AG09309 (cell line): ENCODE measurements around the gene CELA3B.
"Not testable (repeated sequence)": the region's sequence is repeated elsewhere in the genome, so short reads cannot be mapped to it uniquely, and the experiment has no call there.

Experiments used
- DNase-seq: peaks from one replicate; pipeline ENCODE4 v3.0.0-alpha.2; 2010; ENCODE audit warnings: low read depth
- H3K4me3 ChIP-seq: 2 replicates; pipeline ENCODE4 v1.5.1; 2011; ENCODE audit warnings: mild to moderate bottlenecking, low read depth, low read length, moderate library complexity; ENCODE audit not compliant: control insufficient read depth
- TF ChIP-seq, protein P1 (sequence below): IDR thresholded peaks from 2 replicates; pipeline ENCODE4 v1.5.1; 2011; ENCODE audit warnings: mild to moderate bottlenecking, low read depth, low read length, inconsistent platforms; ENCODE audit not compliant: insufficient read depth, control insufficient read depth; ENCODE audit errors: missing control alignments

The CELA3B gene

DNA sequence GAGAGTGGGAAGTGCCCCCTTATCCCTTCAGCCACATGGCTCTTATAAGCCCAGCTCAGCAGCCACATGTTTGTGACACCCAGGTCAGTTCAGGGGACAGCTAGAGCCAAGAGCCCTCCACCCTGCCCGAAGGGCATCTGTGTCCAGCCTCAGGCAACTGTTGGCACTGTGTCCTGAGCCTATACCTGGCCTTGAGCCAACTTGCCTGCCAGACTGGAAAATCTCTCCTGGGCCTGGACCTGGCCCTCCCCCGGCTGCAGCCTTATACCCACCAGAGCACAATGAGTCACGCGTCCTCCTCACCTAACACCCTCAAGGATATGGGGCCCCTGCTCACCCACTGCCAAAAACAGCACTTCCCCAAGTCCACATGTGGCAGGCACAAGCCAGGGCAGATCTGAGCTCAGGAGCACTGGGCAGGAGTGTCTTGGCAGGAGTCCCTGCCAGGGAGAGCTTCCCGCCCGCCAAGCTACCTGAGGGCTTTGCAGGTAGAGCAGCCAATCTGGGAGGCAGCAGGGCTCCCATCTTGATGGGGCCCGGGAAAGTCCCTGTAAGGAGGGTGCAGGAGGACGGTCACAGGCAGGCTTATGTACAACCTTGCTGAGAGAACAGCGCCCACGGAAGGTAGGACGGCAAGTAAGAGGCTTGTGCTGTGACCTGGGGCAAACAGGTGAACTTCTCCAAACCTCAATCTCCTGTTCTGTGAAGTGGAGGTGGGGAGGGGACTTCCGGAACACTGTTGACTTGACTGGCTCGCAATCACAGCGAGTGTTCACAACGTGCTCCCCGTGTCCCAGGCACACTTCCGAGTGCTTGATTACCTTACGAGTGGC lies 19.9 kb upstream of the CELA3B start:
- TF ChIP-seq, protein P1, sequence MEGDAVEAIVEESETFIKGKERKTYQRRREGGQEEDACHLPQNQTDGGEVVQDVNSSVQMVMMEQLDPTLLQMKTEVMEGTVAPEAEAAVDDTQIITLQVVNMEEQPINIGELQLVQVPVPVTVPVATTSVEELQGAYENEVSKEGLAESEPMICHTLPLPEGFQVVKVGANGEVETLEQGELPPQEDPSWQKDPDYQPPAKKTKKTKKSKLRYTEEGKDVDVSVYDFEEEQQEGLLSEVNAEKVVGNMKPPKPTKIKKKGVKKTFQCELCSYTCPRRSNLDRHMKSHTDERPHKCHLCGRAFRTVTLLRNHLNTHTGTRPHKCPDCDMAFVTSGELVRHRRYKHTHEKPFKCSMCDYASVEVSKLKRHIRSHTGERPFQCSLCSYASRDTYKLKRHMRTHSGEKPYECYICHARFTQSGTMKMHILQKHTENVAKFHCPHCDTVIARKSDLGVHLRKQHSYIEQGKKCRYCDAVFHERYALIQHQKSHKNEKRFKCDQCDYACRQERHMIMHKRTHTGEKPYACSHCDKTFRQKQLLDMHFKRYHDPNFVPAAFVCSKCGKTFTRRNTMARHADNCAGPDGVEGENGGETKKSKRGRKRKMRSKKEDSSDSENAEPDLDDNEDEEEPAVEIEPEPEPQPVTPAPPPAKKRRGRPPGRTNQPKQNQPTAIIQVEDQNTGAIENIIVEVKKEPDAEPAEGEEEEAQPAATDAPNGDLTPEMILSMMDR, result no peak
- no peak overlapping the region for H3K4me3 ChIP-seq
- DNase-seq, result no peak

DNA sequence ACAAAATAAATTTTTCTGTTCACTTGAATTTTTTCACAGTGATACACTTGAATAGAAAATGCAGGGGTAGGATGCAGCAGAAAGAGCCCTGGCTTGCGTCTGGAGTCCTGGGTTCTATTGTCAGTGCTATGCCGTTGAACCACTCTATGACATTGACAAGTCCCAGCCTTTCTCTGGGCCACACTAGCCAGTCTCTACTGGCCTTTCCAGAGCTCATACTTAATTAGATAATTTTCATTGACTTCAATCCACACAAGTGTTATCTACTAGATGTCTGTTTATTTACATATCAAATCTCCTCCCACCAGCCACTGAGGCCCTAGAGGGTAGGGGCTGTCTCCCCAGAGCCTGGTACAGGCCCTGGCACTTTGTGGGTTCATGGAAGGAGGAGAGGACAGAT lies 15.5 kb upstream of the CELA3B start:
- DNase-seq, result no peak
- TF ChIP-seq, protein P1, result no peak
- H3K4me3 ChIP-seq, result no peak overlapping the region

DNA sequence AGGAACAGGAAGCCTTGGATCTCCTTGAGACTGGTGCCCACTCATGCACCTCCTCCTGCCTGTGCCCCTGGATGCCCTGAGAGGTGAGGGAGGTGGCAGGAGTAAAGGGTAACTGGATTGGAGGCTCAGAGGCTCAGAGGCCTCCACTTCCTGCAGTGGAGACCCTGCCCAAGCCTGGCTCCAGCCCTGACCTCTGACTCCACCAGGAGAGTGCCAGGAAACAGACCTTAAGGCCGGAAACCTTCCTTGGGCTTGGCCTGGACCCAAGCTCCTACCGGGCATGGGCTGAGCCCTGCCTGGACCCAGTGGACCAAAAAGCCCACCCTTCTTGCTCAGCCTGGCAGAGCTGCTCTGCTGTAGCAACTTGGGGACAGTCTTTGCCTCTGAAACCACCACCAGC lies 15.0 kb upstream of the CELA3B start:
- DNase-seq, result no peak
- TF ChIP-seq, protein P1, result no peak
- H3K4me3 ChIP-seq, result no peak overlapping the region

DNA sequence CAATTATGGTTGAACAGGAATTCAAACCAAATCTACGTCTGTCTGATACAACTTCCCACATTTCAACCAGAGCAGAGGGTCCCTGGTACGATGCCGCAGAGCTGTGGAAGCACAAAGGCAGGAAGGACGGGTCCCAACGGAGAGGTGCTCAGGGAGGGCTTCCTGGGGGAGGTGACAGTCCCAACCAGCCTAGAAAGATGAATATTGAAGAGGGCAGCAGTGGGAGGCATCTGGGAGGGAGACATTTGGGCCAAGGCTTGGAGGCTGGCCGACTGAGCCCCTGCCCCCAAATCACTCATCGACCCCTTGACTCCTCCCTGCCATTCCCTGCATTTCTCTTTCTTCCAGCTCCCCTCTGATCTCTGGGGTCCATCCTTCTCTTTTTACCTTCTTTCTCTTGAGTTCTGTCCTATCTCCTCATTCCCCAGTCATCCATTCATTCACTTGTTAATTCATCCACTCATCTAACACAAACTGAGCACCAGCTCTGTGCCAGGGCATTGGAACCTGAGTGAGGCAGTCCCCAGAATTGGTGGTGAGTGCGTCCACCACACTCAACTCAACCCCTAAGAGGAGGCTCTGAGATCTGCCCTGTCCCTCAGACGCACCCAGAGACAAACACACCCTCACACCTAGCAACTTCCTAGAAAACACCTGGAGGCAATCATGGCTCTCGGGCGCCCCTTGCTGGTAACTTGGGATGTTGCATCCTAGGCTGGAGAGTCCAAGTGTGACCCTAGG lies 13.2 kb upstream of the CELA3B start:
- H3K4me3 ChIP-seq, result no peak overlapping the region
- DNase-seq, result no peak
- TF ChIP-seq, protein P1, result peak; percentile 95

DNA sequence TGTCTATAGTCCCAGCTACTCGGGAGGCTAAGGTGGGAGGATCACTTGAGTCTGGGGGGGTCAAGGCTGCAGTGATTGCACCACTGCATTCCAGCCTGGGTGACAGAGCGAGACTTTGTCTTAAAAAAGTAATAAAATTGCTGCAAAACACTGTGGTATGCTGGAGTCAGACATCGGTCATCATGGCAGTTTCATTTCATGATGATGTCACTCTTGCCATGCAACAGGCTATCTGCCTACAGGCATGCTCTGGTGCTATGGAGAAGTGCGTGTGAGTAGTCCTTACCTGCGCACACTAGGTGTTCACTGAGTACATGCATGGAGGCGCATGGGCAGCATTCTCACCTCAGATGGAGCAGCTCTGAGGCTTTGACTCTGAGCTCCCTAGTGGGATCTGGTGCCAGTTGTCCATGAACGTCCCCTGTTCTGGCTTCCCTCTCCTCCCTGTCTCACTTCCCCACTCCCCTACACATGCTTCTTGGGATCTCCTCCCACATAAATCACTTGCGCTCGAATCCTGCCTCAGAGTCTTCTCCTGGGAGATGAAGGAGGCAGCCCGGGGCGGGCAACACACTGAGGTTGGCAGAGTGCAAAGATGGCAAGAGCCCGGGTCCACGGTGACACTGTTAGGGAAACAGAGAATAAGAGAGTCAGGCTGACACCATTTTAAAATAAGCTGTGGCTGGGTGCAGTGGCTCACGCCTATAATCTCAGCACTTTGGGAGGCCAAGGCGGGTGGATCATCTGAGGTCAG lies 10.4 kb upstream of the CELA3B start:
- DNase-seq, result peak; percentile 49
- no peak overlapping the region for H3K4me3 ChIP-seq
- TF ChIP-seq, protein P1, result no peak

DNA sequence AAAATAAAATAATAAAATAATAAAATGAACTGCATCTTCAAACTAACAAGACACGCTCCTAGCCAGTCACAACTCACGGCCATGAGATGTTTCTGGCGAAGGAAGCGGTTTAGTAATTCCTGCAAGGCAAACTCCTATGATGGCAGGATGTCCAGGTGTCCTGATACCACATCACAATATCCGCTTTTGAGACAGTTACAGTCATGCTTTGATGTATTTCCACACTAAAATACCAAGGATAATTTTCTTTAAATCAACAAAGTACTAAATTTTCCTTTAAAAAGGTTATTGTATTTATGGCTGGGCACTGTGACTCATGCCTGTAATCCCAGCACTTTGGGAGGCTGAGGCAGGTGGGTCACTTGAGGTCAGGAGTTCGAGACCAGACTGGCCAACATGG lies 9.6 kb upstream of the CELA3B start:
- H3K4me3 ChIP-seq, DNase-seq: not testable (repeated sequence)

DNA sequence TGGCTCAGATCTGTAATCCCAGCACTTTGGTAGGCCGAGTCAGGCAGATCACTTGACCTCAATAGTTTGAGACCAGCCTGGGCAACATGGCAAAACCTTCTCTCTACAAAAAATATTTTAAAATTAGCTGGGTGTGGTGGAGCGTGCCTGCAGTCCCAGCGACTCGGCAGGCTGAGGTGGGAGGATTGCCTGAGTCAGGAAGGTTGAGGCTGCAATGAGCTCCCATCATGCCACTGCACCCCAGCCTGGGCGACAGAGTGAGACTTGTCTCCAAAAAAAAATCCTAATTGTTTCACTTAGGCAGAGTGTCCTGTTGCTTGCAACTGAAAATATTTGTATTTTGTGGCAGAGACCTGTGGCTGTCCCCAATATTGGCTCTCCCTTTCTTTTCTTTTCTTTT lies 7.8 kb upstream of the CELA3B start:
- not testable (repeated sequence) for H3K4me3 ChIP-seq, DNase-seq

DNA sequence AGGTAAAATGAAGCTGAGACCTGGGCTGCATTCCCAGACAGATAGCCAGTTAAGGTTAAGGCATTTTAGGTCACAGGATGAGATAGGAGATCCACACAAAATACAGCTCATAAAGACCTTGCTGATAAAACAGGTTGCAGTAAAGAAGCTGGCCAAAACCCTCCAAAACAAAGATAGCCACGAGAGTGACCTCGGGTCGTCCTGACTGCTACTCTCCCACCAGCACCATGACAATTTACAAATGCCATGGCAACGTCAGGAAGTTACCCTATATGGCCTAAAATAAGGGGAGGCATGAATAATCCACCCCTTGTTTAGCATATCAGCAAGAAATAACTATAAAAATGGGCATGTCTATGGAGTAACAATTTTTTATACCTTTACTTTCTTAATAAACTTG lies 6.3 kb upstream of the CELA3B start:
- DNase-seq, H3K4me3 ChIP-seq: not testable (repeated sequence)

DNA sequence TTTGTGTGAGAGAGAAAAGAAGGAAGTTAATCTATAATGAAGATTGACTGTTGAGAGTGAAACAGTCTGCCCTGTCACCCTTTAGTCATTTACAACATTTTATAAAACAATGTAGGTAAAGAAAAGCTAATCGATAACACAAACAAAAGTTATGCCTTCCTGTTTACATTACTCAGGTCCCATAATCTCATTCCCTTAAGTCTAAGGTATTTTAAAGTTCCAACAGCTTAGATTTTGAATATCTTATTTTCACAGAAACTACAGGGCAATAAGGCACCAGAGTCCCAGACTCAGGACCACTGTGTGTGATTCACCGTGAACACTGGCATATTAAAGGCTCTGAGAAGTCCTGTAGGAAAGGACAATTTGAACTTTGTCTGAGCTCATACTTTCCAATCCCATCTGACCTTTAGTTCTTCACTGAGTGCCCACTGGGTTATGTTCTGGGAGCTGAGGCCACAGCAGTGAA lies 3.8 kb upstream of the CELA3B start:
- not testable (repeated sequence) for H3K4me3 ChIP-seq, DNase-seq

DNA sequence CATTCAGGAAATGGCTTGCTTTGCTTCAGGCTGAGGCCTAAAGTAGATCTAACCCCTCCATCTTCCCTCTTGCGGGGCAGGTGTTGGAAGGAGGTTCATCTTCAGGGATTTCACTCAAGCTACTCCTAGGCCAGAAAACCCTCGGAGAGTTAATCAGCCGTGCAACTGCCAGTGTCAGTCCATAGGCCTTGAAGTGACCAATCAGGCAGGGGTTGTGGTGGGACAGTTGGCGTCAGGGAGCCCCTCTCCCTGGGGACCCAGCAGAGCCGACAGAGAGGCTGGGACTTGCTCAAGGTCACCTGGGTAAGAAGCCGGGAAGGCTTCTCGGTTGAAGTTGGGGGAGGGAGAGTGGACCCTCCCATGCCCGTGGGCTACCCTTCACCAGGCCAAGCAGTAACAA lies 2.9 kb upstream of the CELA3B start:
- not testable (repeated sequence) for DNase-seq, H3K4me3 ChIP-seq

DNA sequence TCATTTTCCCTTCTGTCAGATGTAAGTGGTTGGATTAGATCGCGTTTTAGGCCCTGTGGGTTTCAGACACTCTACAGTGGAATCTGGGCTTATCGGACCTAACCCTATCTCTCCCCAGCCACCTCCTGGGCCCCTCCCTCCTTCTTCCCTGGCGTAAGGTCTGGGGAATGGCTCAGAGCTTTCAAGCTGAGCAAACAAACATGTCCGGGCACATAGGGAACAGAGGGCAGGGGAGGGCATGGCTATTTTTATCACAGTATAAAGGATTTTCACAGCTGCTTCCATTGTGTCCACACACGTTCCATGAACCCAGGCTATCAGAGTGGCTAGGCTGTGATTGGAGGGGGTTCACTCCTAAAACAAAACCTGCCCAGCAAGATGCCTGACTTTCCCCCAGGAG lies 2.1 kb upstream of the CELA3B start:
- H3K4me3 ChIP-seq, DNase-seq: not testable (repeated sequence)
